OCI-LY1 (cell line): ENCODE measurements around the gene MYLK2.

Experiments
- H2AFZ ChIP-seq: fragments of 200-600 bp; sonication (generic), shearing (Covaris generic); 2 replicates; pipeline ENCODE4 v1.6.0; 2014; ENCODE audit warnings: antibody characterized with exemption, mild to moderate bottlenecking, low read length
- H3F3A ChIP-seq: fragments of 200-600 bp; sonication (generic), shearing (Covaris generic); 2 replicates; pipeline ENCODE4 v1.6.0; 2014; ENCODE audit warnings: mild to moderate bottlenecking, antibody characterized with exemption, low read length, moderate library complexity; ENCODE audit not compliant: insufficient read depth
- H3K27ac ChIP-seq: fragments of 200-600 bp; sonication (generic); 2 replicates; pipeline ENCODE4 v1.5.1; 2014; ENCODE audit warnings: low read length, mixed run types, mild to moderate bottlenecking, low read depth; ENCODE audit not compliant: poor library complexity, severe bottlenecking
- H3K27me3 ChIP-seq: fragments of 200-600 bp; sonication (generic); 2 replicates; pipeline ENCODE4 v1.6.0; 2014; ENCODE audit warnings: antibody characterized with exemption, mild to moderate bottlenecking, low read length, moderate library complexity; ENCODE audit not compliant: insufficient read depth
- H3K36me3 ChIP-seq: fragments of 200-600 bp; sonication (generic); 2 replicates; pipeline ENCODE4 v1.6.1; 2014; ENCODE audit warnings: mild to moderate bottlenecking, antibody characterized with exemption, low read length, moderate library complexity, mixed read lengths; ENCODE audit not compliant: insufficient read depth
- H3K4me1 ChIP-seq: fragments of 200-600 bp; sonication (generic); 2 replicates; pipeline ENCODE4 v1.5.1; 2014; ENCODE audit warnings: mild to moderate bottlenecking, low read length, moderate library complexity; ENCODE audit not compliant: insufficient read depth, severe bottlenecking
- H3K4me2 ChIP-seq: fragments of 200-600 bp; sonication (generic), shearing (Covaris generic); 2 replicates; pipeline ENCODE4 v1.6.1; 2014; ENCODE audit warnings: low read length
- H3K4me3 ChIP-seq: fragments of 200-600 bp; sonication (generic); 2 replicates; pipeline ENCODE4 v1.5.1; 2014; ENCODE audit warnings: low read length, low read depth, mild to moderate bottlenecking, mixed read lengths; ENCODE audit not compliant: poor library complexity, severe bottlenecking
- H3K79me2 ChIP-seq: fragments of 200-600 bp; shearing (Covaris generic); 2 replicates; pipeline ENCODE4 v1.6.1; 2016; ENCODE audit warnings: mixed run types, low read length, mixed read lengths; ENCODE audit not compliant: insufficient read depth
- H3K9ac ChIP-seq: fragments of 200-600 bp; sonication (generic), shearing (Covaris generic); 2 replicates; pipeline ENCODE4 v1.6.1; 2014; ENCODE audit warnings: mild to moderate bottlenecking, low read length, mixed read lengths
- H3K9me2 ChIP-seq: fragments of 200-600 bp; sonication (generic), shearing (Covaris generic); 2 replicates; pipeline ENCODE4 v1.6.1; 2014; ENCODE audit warnings: low read depth, mild to moderate bottlenecking, low read length, mixed read lengths
- H3K9me3 ChIP-seq: fragments of 200-600 bp; shearing (Covaris generic); 2 replicates; pipeline ENCODE4 v1.6.1; 2014; ENCODE audit warnings: low read length, mixed read lengths
- H4K20me1 ChIP-seq: fragments of 200-600 bp; sonication (generic), shearing (Covaris generic); 2 replicates; pipeline ENCODE4 v1.6.0; 2016; ENCODE audit warnings: mild to moderate bottlenecking, low read length; ENCODE audit not compliant: insufficient read depth
- EZH2 ChIP-seq: fragments of 200-600 bp; sonication (generic), shearing (Covaris generic); IDR thresholded peaks from 2 replicates; pipeline ENCODE4 v1.8.0; 2017; ENCODE audit warnings: borderline replicate concordance, mixed run types, mild to moderate bottlenecking, antibody characterized with exemption, low read length, moderate library complexity, mixed read lengths
- TF ChIP-seq, protein P1 (sequence below): fragments of 200-600 bp; sonication (generic), shearing (Covaris generic); IDR thresholded peaks from 2 replicates; pipeline ENCODE4 v1.5.1; 2017; ENCODE audit warnings: mild to moderate bottlenecking, antibody characterized with exemption, low read length, moderate library complexity, mixed read lengths

MYLK2 gene

DNA sequence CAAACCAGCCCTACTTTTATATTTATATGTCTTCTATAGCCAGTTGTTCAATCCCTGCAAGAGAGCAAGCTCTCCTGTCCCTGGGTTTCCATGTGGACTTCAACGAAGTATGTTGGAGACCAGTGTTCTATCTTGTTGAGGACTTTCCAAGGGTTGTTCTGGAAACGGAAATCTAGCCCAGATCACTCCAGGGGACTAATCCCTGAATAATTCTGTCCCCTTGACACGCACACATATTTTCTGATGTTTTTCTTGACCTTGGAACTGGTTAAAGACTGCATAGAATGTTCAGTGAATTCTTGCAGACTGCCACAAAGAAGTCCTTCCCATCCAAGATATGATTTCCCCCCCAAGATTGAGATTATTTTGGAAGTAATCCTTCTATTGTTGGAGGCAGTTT, 9.5 kb upstream of the MYLK2 start:
- Histone ChIP-seq H3K27me3 (no peaks in the 10 kb centered on the region), H3K9me3 (no peaks in the 10 kb centered on the region), H3F3A (no peaks in the 10 kb centered on the region), H3K4me2 (no peak overlapping the region), H3K4me3 (no peak overlapping the region), H3K36me3 (peaks cover 19% of the 10 kb centered on the region; the same call in 1 of the 2 replicates), H2AFZ (no peak overlapping the region), H3K27ac (no peak overlapping the region), H3K9ac (no peak overlapping the region), H4K20me1 (no peaks in the 10 kb centered on the region), H3K9me2 (no peaks in the 10 kb centered on the region), H3K79me2 (no peaks in the 10 kb centered on the region), H3K4me1 (no peaks in the 10 kb centered on the region)
- TF ChIP-seq, protein P1, sequence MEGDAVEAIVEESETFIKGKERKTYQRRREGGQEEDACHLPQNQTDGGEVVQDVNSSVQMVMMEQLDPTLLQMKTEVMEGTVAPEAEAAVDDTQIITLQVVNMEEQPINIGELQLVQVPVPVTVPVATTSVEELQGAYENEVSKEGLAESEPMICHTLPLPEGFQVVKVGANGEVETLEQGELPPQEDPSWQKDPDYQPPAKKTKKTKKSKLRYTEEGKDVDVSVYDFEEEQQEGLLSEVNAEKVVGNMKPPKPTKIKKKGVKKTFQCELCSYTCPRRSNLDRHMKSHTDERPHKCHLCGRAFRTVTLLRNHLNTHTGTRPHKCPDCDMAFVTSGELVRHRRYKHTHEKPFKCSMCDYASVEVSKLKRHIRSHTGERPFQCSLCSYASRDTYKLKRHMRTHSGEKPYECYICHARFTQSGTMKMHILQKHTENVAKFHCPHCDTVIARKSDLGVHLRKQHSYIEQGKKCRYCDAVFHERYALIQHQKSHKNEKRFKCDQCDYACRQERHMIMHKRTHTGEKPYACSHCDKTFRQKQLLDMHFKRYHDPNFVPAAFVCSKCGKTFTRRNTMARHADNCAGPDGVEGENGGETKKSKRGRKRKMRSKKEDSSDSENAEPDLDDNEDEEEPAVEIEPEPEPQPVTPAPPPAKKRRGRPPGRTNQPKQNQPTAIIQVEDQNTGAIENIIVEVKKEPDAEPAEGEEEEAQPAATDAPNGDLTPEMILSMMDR: no peak
- no peak for TF ChIP-seq EZH2

DNA sequence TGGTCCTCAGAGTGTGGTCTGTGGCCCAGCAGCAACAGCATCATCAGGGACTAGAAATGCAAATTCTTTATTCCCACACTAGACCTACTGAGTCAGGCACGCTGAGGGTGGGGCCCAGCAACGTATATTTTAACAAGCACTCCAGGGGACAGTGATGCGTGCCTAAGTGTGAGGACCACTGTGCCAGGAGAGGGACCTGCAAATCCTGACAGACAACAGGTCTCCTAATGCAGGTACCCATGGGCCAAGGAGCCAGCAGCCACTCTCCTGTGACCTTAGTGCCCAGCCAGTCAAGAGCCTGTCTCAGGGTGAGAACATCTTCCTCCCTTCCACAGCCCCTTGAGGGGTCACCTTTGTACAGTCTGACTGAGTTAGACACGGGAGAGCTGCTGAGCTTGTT, 8.0 kb upstream of the MYLK2 start:
- no peak overlapping the region for H3K4me3 ChIP-seq
- no peaks in the 10 kb centered on the region for H3K79me2 ChIP-seq
- TF ChIP-seq EZH2: no peak
- TF ChIP-seq, protein P1: no peak
- H2AFZ ChIP-seq: no peak overlapping the region
- H3K4me2 ChIP-seq: no peak overlapping the region
- H3K27ac ChIP-seq: no peak overlapping the region
- H3K36me3 ChIP-seq: peaks cover 10% of the 10 kb centered on the region; the same call in 1 of the 2 replicates
- no peaks in the 10 kb centered on the region for H3K27me3 ChIP-seq
- H3K9ac ChIP-seq: no peak overlapping the region
- no peaks in the 10 kb centered on the region for H3K4me1 ChIP-seq
- H3K9me3 ChIP-seq: no peaks in the 10 kb centered on the region
- H3K9me2 ChIP-seq: no peaks in the 10 kb centered on the region
- no peaks in the 10 kb centered on the region for H4K20me1 ChIP-seq
- no peaks in the 10 kb centered on the region for H3F3A ChIP-seq

DNA sequence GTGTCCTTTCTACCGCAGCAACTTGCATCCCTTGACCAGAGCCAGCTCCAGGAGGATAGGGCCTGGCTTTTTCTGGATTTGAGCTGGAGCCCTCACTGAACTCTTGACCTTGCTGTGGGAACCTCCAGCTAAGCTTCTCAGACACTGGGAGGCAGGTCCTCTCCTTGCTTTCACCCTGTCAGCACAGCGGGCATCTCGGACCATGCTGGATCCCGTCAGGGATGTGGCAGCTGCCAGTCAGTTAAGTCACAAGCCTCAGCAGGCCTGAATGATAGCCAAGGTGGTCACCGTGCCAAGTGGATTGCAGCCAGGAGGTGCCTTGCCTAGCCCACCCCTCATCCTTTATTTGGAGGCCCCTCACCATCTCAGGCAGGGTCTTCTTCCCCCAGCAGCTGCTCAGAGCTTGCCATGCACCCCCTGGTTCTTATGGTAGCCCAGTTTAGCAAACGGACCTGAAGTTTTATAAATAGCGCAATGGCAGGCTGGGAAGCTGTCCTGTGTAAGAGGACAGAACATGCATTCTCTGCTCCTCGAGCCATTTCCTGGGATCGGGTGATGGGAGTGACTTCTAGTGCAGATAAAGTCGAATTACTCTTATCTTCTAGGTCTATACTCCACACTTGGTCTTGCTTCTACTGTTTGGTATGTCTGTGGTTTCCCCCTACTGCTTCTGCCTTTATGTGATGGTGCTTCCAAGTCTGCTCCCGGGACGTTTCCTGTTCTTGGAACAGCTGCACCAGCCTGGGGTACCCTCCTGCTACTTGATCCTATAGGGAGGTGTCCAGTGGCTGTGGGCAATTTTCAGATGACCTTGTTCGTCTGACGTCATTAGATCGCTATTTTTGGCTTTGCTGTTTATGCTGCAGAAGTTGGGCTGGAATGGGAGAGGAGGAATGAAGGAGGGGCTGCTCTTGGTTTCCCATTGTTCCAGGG, 7.1 kb upstream of the MYLK2 start:
- Histone ChIP-seq H3K9me2 (no peaks in the 10 kb centered on the region), H4K20me1 (no peaks in the 10 kb centered on the region), H3K27me3 (no peaks in the 10 kb centered on the region), H3K4me2 (no peak overlapping the region), H3K79me2 (no peaks in the 10 kb centered on the region), H3K36me3 (peaks cover 4% of the 10 kb centered on the region; the same call in 1 of the 2 replicates), H2AFZ (no peak overlapping the region), H3K27ac (no peak overlapping the region), H3K4me3 (no peak overlapping the region), H3F3A (no peaks in the 10 kb centered on the region), H3K4me1 (no peaks in the 10 kb centered on the region), H3K9ac (no peak overlapping the region), H3K9me3 (no peaks in the 10 kb centered on the region)
- TF ChIP-seq, protein P1: no peak
- TF ChIP-seq EZH2: no peak
